Kidney epithelial cell (primary cell): ENCODE data around the gene KIF25. TPM values are rescaled to one million over a fixed set of nuclear protein-coding genes. Genes with fewer than 3 reads are reported as not detected.

Source experiments
- DNase-seq: peaks from one replicate; pipeline ENCODE4 v3.0.0-alpha.2; 2010; ENCODE audit warnings: low read depth
- H3K27me3 ChIP-seq: 2 replicates; pipeline ENCODE4 v1.6.0; 2011; ENCODE audit warnings: low read length; ENCODE audit not compliant: control insufficient read depth, insufficient read depth
- H3K36me3 ChIP-seq: 2 replicates; pipeline ENCODE4 v1.5.1; 2011; ENCODE audit warnings: low read length; ENCODE audit not compliant: control insufficient read depth, insufficient read depth
- H3K4me3 ChIP-seq: 2 replicates; pipeline ENCODE4 v1.5.1; 2011; ENCODE audit warnings: low read depth, mild to moderate bottlenecking, control low read depth, low read length
- total RNA-seq: library from RNA; depleted of rRNA; stranded (reverse); fragments of >200 nt; gene quantifications from 2 replicates; pipeline ENCODE4 v1.2.3, GENCODE V29; 2015
- TF ChIP-seq, protein P1 (sequence below): IDR thresholded peaks from 2 replicates; pipeline ENCODE4 v1.5.1; 2011; ENCODE audit warnings: mild to moderate bottlenecking, moderate library complexity, low read length, control low read depth, inconsistent platforms; ENCODE audit not compliant: insufficient read depth, poor library complexity, severe bottlenecking

KIF25 gene
- total RNA-seq, 1 donor from 2014 or later = not detected

DNA sequence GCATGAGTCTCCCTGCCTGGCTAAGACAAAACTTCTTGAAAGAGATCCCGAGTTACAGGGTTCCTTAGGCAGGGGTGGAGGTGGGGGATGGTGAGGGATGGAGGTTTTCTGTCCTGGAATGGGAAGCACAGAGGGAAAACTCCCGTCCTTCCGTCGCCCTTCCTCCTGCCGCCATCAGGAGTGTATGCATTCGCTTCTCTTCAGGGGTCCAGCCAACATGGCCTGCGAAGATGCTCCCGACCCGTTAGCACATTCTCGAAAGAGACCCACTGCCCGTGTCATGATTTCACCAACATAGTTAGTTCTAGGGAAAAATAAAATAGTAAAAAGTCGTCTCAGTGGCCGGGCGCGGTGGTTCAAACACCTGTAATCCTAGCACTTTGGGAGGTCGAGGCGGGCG is 37.1 kb downstream of the KIF25 start:
- Histone ChIP-seq H3K36me3 (no peaks in the 10 kb centered on the region), H3K4me3 (no peak overlapping the region), H3K27me3 (no peaks in the 10 kb centered on the region)
- no peak for DNase-seq
- TF ChIP-seq, protein P1, sequence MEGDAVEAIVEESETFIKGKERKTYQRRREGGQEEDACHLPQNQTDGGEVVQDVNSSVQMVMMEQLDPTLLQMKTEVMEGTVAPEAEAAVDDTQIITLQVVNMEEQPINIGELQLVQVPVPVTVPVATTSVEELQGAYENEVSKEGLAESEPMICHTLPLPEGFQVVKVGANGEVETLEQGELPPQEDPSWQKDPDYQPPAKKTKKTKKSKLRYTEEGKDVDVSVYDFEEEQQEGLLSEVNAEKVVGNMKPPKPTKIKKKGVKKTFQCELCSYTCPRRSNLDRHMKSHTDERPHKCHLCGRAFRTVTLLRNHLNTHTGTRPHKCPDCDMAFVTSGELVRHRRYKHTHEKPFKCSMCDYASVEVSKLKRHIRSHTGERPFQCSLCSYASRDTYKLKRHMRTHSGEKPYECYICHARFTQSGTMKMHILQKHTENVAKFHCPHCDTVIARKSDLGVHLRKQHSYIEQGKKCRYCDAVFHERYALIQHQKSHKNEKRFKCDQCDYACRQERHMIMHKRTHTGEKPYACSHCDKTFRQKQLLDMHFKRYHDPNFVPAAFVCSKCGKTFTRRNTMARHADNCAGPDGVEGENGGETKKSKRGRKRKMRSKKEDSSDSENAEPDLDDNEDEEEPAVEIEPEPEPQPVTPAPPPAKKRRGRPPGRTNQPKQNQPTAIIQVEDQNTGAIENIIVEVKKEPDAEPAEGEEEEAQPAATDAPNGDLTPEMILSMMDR = no peak

DNA sequence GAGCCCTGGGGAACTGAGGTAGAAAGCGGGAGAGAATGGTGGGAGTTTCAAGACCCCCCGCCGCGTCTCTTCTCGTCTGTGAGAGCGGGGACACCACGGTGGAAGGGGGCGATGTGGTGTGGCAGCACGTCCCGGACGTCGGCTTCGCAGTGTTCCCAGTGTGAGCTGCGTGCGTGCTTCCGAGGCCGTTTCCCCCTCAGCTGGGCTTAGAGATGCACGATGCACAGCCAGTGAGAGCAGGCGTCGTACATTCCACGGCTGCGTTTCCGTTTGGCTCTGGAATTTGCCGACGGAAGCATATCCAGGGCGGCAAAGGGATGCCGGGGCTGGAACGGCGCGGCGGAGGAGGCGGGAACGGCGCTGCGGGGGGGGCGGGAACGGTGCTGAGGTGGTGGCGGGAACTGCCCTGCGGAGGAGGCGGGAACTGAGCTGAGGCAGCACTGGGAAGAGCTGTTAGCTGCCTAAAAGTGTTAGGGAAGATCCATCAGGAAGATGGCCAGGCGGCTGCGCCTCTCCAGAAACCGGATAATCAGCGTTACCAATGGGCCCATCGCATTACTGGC is 37.7 kb downstream of the KIF25 start:
- TF ChIP-seq, protein P1 = no peak
- peak; percentile 35 for DNase-seq
- peak overlapping the region; percentile 41 for H3K4me3 ChIP-seq
- H3K36me3 ChIP-seq = no peaks in the 10 kb centered on the region
- no peaks in the 10 kb centered on the region for H3K27me3 ChIP-seq

DNA sequence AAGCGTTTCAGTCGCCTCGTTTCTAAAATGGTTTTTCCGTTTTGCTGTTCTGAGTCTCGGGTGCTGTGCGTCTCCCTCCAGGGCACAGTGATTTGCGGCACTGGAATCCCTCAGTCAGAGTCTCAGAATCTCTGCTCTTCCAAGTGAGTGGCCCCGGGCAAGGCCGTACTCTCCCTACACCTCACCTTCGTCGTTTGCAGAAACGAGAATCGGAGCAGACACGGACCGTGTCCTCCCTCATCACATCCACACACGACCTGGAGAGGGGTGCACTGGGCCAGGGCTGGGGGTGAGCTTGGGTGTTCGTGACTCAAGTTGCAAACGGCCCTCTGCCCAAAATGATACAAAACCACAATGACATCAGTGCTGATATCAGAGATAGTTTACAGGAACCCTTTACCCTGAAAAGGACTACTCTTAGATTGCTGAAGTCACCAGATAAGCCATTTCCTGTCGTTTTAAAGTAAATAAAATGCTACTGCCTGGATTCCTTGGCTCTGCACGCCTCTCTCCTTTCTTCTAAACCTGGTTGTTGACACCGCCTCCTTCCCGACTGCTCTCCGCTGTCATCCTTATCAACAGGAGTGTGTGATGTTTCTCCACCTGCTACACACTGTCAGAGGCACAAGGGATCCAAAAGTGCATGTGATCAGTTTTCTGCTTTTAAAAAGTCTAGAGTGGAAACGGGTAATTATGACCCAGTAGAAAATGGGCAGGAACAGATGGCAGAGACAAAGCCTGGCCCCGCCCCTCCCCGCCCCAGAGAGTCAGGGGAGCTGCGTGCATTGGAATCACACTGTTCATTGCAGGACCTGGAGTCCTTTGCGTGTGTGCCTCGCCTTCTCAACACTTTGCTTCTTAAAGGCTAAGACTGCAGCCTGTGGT is 38.4 kb downstream of the KIF25 start:
- Histone ChIP-seq H3K36me3 (no peaks in the 10 kb centered on the region), H3K27me3 (no peaks in the 10 kb centered on the region), H3K4me3 (peak overlapping the region; percentile 41)
- no peak for DNase-seq
- TF ChIP-seq, protein P1 = no peak

DNA sequence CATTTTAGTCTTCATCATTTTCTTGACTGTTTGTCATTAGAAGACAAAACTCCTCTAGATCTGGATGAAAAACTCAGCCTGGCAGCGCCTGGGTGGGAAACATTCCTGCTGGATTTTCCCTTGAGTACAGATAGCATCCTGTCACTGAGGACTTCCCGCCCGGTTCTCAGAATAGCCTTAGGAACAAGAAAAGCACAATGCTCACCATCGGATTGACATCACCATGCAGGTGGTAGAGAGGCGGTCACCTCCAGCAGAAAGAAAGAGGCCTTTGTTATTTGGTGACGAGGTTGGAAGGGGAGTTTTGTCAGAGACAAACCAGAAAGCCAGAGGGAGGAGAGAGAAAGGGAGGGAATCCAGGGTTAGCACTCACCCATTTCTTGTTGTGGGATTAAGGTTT is 39.8 kb downstream of the KIF25 start:
- no peak for DNase-seq
- TF ChIP-seq, protein P1 = no peak
- Histone ChIP-seq H3K36me3 (no peaks in the 10 kb centered on the region), H3K27me3 (no peaks in the 10 kb centered on the region), H3K4me3 (no peak overlapping the region)

DNA sequence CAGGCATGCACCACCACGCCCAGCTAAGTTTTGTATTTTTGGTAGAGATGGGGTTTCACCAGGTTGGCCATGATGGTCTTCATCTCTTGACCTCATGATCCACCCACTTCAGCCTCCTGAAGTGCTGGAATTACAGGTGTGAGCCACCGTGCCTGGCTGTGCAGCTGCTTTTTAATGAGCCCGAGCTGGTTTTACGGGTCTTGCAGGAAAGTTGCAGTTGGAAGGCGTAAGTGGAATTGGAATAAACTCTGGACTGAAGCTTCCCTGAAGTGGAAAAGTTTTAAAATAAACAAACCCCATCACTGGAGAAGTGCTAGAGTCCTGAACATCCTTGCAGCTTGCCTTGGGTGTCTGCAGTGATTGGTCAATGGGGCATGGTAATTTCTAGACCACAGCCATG is 40.4 kb downstream of the KIF25 start:
- Histone ChIP-seq H3K36me3 (no peaks in the 10 kb centered on the region), H3K4me3 (no peak overlapping the region), H3K27me3 (no peaks in the 10 kb centered on the region)
- TF ChIP-seq, protein P1 = no peak
- DNase-seq = no peak
